ENCODE results near the gene ANXA4.

The ANXA4 gene

GRCh38 chr2:69776886-69777785, 35.2 kb downstream of the ANXA4 start:
- TF ChIP-seq REST (IDR thresholded peaks at IDR 0.05; ENCODE audit: insufficient read depth in 1 of 2, low read depth in 2 of 2, low read length in 2 of 2) (no peak), FOXP2 (optimal IDR thresholded peaks at IDR 0.05; ENCODE audit: borderline replicate concordance, extremely low read depth, extremely low read length, insufficient read depth) (no peak), POLR2AphosphoS5 (IDR thresholded peaks at IDR 0.05; ENCODE audit: low read depth, low read length) (no peak), TAF1 (IDR thresholded peaks at IDR 0.05; ENCODE audit: borderline replicate concordance, insufficient read depth, low read length) (no peak), SIN3A (IDR thresholded peaks at IDR 0.05; ENCODE audit: borderline replicate concordance, insufficient read depth, low read length) (no peak)

DNA sequence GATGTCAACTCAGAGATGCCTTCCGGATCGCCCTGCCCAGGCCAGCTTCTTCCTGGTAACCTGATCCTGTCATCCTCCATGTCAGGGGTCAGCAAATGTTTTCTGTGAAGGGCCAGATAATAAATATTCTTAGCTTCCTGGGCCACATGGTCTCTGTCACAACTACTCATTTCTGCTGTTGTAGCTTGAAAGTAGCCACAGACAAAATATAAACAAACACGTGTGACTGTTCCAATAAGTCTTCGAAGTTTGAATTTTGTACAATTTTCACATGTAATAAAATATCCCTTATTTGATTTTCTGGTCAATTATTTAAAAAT, 35.8 kb downstream of the ANXA4 start:
- no peak for TF ChIP-seq REST (IDR thresholded peaks at IDR 0.05; ENCODE audit: insufficient read depth in 1 of 2, low read depth in 2 of 2, low read length in 2 of 2)
- TF ChIP-seq SIN3A (IDR thresholded peaks at IDR 0.05; ENCODE audit: borderline replicate concordance, insufficient read depth, low read length): no peak
- TF ChIP-seq POLR2AphosphoS5 (IDR thresholded peaks at IDR 0.05; ENCODE audit: low read depth, low read length): no peak
- TF ChIP-seq TAF1 (IDR thresholded peaks at IDR 0.05; ENCODE audit: borderline replicate concordance, insufficient read depth, low read length): no peak
- TF ChIP-seq FOXP2 (optimal IDR thresholded peaks at IDR 0.05; ENCODE audit: borderline replicate concordance, extremely low read depth, extremely low read length, insufficient read depth): no peak

- TF ChIP-seq FOXP2 (optimal IDR thresholded peaks at IDR 0.05; ENCODE audit: borderline replicate concordance, extremely low read depth, extremely low read length, insufficient read depth) (no peak), REST (IDR thresholded peaks at IDR 0.05; ENCODE audit: insufficient read depth in 1 of 2, low read depth in 2 of 2, low read length in 2 of 2) (no peak), TAF1 (IDR thresholded peaks at IDR 0.05; ENCODE audit: borderline replicate concordance, insufficient read depth, low read length) (no peak), POLR2AphosphoS5 (IDR thresholded peaks at IDR 0.05; ENCODE audit: low read depth, low read length) (no peak), SIN3A (IDR thresholded peaks at IDR 0.05; ENCODE audit: borderline replicate concordance, insufficient read depth, low read length) (no peak)
Observed at GRCh38 chr2:69779258-69780001, 37.5 kb downstream of the ANXA4 start.

- no peak for TF ChIP-seq TAF1 (IDR thresholded peaks at IDR 0.05; ENCODE audit: borderline replicate concordance, insufficient read depth, low read length)
- TF ChIP-seq POLR2AphosphoS5 (IDR thresholded peaks at IDR 0.05; ENCODE audit: low read depth, low read length): no peak
- no peak for TF ChIP-seq REST (IDR thresholded peaks at IDR 0.05; ENCODE audit: insufficient read depth in 1 of 2, low read depth in 2 of 2, low read length in 2 of 2)
- no peak for TF ChIP-seq SIN3A (IDR thresholded peaks at IDR 0.05; ENCODE audit: borderline replicate concordance, insufficient read depth, low read length)
- TF ChIP-seq FOXP2 (optimal IDR thresholded peaks at IDR 0.05; ENCODE audit: borderline replicate concordance, extremely low read depth, extremely low read length, insufficient read depth): no peak
Observed at GRCh38 chr2:69780921-69781320, 39.0 kb downstream of the ANXA4 start.

Measured in PFSK-1 (cell line).